ENCODE measurements around the gene PIK3R4. TPM values are rescaled to one million over a fixed set of nuclear protein-coding genes. Genes with fewer than 3 reads are reported as not detected.

The PIK3R4 gene
- total and polyA plus RNA-seq, 2 donors: 31.5 to 48.1 TPM

DNA sequence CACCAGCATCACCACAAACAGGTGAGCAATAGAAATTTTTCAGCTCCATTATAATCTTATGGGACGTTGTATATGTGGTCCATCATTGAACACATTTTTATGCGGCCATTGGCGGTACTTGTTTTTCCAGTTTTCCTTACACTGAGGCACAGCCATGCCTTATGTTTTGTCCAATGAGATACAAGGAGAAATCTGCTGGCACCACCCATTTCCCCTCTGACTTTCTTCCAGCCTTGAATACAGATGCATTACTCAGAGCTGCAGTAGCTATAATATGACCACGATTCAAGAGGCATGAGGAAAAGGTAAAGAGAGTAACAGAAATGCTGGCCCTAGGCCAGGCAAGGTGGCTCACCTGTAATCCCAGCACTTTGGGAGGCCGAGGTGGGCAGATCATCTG, 9.0 kb upstream of the PIK3R4 start:
- no peak for DNase-seq (ENCODE audit: low read depth in 6 of 9, low spot score in 9 of 9)
- H3K9me3 ChIP-seq (ENCODE audit: control insufficient read depth in 2 of 2, insufficient read depth in 1 of 2, low read length in 1 of 2): no peaks in the 10 kb centered on the region
- H3K4me1 ChIP-seq (ENCODE audit: control insufficient read depth in 2 of 2, insufficient read depth in 2 of 2, low read length in 2 of 2): no peaks in the 10 kb centered on the region
- H3K4me3 ChIP-seq (ENCODE audit: low read length in 2 of 2): no peak overlapping the region
- no peaks in the 10 kb centered on the region for H3K27me3 ChIP-seq (ENCODE audit: control insufficient read depth in 2 of 2, insufficient read depth in 1 of 2, low read length in 1 of 2)
- no peak overlapping the region for H3K27ac ChIP-seq (ENCODE audit: low read depth in 1 of 2, low read length in 1 of 2)
- no peaks in the 10 kb centered on the region for H3K36me3 ChIP-seq (ENCODE audit: control insufficient read depth in 2 of 2, insufficient read depth in 2 of 2, low read length in 1 of 2)
- WGBS: 92% methylated on average over 5 of the region's 5 CpGs

DNA sequence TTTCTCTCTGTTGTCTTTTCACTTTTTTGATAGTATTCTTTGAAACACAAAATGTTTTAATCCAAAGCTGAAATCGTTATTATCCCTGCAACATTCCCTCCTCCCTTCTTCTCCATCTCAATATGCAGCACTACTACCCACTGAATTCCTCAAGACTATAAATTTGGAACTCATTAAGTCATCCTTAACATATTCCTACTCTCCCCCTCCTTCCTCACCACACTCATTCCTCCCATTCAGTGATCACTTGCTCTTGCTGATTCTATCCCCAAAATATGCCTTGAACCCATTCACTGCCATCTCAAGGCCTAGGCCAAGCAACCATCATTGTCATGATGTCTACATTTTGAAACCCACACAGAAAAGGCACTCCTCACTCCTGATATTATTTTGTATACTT, 2.4 kb upstream of the PIK3R4 start:
- Histone ChIP-seq H3K36me3 (ENCODE audit: control insufficient read depth in 2 of 2, insufficient read depth in 2 of 2, low read length in 1 of 2) (peaks cover under 1 to 4% of the 10 kb centered on the region in 2 donors), H3K4me3 (ENCODE audit: low read length in 2 of 2) (no peak overlapping the region), H3K27ac (ENCODE audit: low read depth in 1 of 2, low read length in 1 of 2) (no peak overlapping the region), H3K27me3 (ENCODE audit: control insufficient read depth in 2 of 2, insufficient read depth in 1 of 2, low read length in 1 of 2) (no peaks in the 10 kb centered on the region), H3K4me1 (ENCODE audit: control insufficient read depth in 2 of 2, insufficient read depth in 2 of 2, low read length in 2 of 2) (peaks cover 0 to 24% of the 10 kb centered on the region in 2 donors), H3K9me3 (ENCODE audit: control insufficient read depth in 2 of 2, insufficient read depth in 1 of 2, low read length in 1 of 2) (peaks cover 0 to 3% of the 10 kb centered on the region in 2 donors)
- no peak for DNase-seq (ENCODE audit: low read depth in 6 of 9, low spot score in 9 of 9)
- 92% methylated on average over 1 of the region's 1 CpG for WGBS

DNA sequence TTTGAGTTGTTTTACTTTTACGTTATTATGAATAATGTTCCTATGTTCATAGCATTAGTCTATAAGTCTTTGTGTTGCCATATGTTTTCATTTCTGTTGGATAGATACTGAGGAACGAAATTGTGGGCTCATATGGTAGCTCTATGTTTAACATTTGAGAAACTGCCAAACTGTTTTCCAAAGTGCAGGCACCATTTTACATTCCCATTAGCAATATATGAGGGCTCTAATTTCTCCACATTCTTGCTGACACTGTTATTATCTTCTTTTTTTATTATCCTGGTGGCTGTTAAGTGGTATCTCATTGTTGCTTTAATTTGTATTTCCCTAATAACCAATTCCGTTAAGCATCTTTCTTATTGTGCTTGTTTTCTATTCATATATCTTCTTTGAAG, 1.8 kb upstream of the PIK3R4 start:
- WGBS: 87% methylated on average over 3 of the region's 3 CpGs
- Histone ChIP-seq H3K36me3 (ENCODE audit: control insufficient read depth in 2 of 2, insufficient read depth in 2 of 2, low read length in 1 of 2) (peaks cover 4 to 5% of the 10 kb centered on the region in 2 donors), H3K27ac (ENCODE audit: low read depth in 1 of 2, low read length in 1 of 2) (no peak overlapping the region), H3K4me3 (ENCODE audit: low read length in 2 of 2) (no peak overlapping the region), H3K27me3 (ENCODE audit: control insufficient read depth in 2 of 2, insufficient read depth in 1 of 2, low read length in 1 of 2) (no peaks in the 10 kb centered on the region), H3K9me3 (ENCODE audit: control insufficient read depth in 2 of 2, insufficient read depth in 1 of 2, low read length in 1 of 2) (peaks cover 0 to 3% of the 10 kb centered on the region in 2 donors), H3K4me1 (ENCODE audit: control insufficient read depth in 2 of 2, insufficient read depth in 2 of 2, low read length in 2 of 2) (peaks cover 4 to 24% of the 10 kb centered on the region in 2 donors)
- DNase-seq (ENCODE audit: low read depth in 6 of 9, low spot score in 9 of 9): no peak

DNA sequence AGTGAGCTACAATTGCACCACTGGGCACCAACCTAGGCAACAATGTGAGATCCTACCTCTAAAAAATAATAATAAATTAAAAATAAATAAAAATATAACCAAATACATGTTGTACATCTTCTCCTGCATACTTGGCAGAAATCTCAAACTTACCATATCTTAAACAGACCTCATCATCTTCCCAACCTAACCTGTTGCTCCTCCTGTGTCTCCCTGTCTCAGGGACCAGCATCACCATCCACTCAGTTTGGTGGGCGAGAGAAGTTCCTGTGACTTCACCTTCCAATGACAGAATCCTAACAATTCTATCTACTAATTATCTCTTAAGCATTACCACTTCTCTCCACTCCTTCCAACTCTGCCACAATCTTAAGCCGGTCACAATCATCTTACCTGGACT, 3.3 kb downstream of the PIK3R4 start:
- Histone ChIP-seq H3K27me3 (ENCODE audit: control insufficient read depth in 2 of 2, insufficient read depth in 1 of 2, low read length in 1 of 2) (no peaks in the 10 kb centered on the region), H3K4me3 (ENCODE audit: low read length in 2 of 2) (no peak overlapping the region), H3K9me3 (ENCODE audit: control insufficient read depth in 2 of 2, insufficient read depth in 1 of 2, low read length in 1 of 2) (peaks cover 0 to 3% of the 10 kb centered on the region in 2 donors), H3K4me1 (ENCODE audit: control insufficient read depth in 2 of 2, insufficient read depth in 2 of 2, low read length in 2 of 2) (peaks cover 7 to 24% of the 10 kb centered on the region in 2 donors), H3K27ac (ENCODE audit: low read depth in 1 of 2, low read length in 1 of 2) (no peak overlapping the region), H3K36me3 (ENCODE audit: control insufficient read depth in 2 of 2, insufficient read depth in 2 of 2, low read length in 1 of 2) (peaks cover 4 to 7% of the 10 kb centered on the region in 2 donors)
- 97% methylated on average over 2 of the region's 2 CpGs for WGBS
- no peak for DNase-seq (ENCODE audit: low read depth in 6 of 9, low spot score in 9 of 9)

DNA sequence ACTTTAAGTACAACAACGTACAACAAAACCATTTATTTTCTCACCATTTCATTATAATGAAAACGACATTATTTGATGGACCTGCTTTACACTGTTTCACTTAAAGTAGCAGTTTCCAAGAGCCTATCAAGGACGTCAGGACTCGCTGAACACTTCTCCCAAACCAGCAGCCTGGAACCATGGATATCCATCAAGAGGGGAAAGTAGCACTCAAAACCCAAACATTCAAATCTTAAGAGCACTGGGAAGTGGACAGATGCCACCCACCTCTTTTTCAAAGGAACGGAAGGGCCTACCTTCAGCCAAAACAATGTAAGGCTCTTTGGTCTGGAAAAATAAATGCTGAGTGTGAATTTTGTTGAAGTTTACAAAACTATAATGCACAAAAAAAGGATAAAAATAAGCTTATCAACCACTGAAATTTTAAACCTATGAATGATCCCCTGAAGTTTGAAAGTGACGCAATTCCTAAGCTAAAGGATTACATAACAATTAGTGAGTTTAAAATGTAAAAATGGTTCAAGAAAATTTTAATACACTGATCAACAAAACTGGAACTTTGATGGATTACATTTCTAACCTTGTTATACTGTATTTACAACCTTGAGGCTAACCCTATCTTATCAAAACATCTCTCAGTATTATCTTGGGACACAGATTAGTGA, 4.6 kb downstream of the PIK3R4 start:
- Histone ChIP-seq H3K4me1 (ENCODE audit: control insufficient read depth in 2 of 2, insufficient read depth in 2 of 2, low read length in 2 of 2) (peaks cover 7 to 19% of the 10 kb centered on the region in 2 donors), H3K27ac (ENCODE audit: low read depth in 1 of 2, low read length in 1 of 2) (no peak overlapping the region), H3K36me3 (ENCODE audit: control insufficient read depth in 2 of 2, insufficient read depth in 2 of 2, low read length in 1 of 2) (peaks cover 6 to 7% of the 10 kb centered on the region in 2 donors), H3K27me3 (ENCODE audit: control insufficient read depth in 2 of 2, insufficient read depth in 1 of 2, low read length in 1 of 2) (no peaks in the 10 kb centered on the region), H3K4me3 (ENCODE audit: low read length in 2 of 2) (no peak overlapping the region), H3K9me3 (ENCODE audit: control insufficient read depth in 2 of 2, insufficient read depth in 1 of 2, low read length in 1 of 2) (no peaks in the 10 kb centered on the region)
- WGBS: 98% methylated on average over 6 of the region's 6 CpGs
- no peak for DNase-seq (ENCODE audit: low read depth in 6 of 9, low spot score in 9 of 9)

DNA sequence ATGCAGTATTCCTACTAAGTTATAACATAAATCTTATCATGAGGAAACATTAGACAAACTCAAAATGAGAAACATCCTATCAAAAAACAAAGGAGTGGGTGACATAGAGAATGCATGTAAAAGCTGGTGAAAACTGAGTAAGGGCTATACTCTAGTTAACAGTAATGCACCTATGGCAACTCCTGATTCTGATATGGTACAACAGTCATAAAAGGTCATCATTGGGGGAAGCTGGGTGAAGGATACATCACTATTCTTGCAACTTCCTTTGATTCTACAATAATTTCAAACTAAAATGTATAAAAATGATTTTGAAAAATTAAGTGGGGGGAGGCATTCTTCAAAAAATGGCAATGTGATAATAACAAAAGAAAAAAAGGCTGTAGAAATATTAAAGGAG, 6.8 kb downstream of the PIK3R4 start:
- no peaks in the 10 kb centered on the region for H3K9me3 ChIP-seq (ENCODE audit: control insufficient read depth in 2 of 2, insufficient read depth in 1 of 2, low read length in 1 of 2)
- H3K36me3 ChIP-seq (ENCODE audit: control insufficient read depth in 2 of 2, insufficient read depth in 2 of 2, low read length in 1 of 2): peaks cover 6 to 7% of the 10 kb centered on the region in 2 donors
- peaks cover 4 to 7% of the 10 kb centered on the region in 2 donors for H3K4me1 ChIP-seq (ENCODE audit: control insufficient read depth in 2 of 2, insufficient read depth in 2 of 2, low read length in 2 of 2)
- DNase-seq (ENCODE audit: low read depth in 6 of 9, low spot score in 9 of 9): no peak
- H3K4me3 ChIP-seq (ENCODE audit: low read length in 2 of 2): no peak overlapping the region
- H3K27me3 ChIP-seq (ENCODE audit: control insufficient read depth in 2 of 2, insufficient read depth in 1 of 2, low read length in 1 of 2): no peaks in the 10 kb centered on the region
- no peak overlapping the region for H3K27ac ChIP-seq (ENCODE audit: low read depth in 1 of 2, low read length in 1 of 2)

DNA sequence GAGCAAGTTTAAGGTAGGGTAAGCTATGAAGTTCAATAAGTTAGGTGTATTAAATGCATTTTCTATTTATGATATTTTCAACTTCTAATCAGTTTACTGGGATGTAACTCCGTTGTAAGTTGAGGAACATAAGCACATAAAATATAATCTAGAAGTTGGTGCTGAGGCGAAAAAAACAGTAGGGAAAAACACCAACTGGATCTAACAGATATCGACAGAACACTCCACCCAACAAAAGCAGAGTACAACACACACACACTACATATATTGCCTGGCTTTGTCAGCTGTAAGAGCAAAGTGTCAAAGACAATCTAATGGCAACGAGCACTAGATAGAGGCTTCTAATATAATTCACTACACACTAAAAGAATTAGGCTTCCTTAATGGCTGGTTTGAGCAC, 8.4 kb downstream of the PIK3R4 start:
- Histone ChIP-seq H3K4me3 (ENCODE audit: low read length in 2 of 2) (no peak overlapping the region), H3K4me1 (ENCODE audit: control insufficient read depth in 2 of 2, insufficient read depth in 2 of 2, low read length in 2 of 2) (peaks cover 0 to 2% of the 10 kb centered on the region in 2 donors), H3K9me3 (ENCODE audit: control insufficient read depth in 2 of 2, insufficient read depth in 1 of 2, low read length in 1 of 2) (no peaks in the 10 kb centered on the region), H3K27ac (ENCODE audit: low read depth in 1 of 2, low read length in 1 of 2) (no peak overlapping the region), H3K36me3 (ENCODE audit: control insufficient read depth in 2 of 2, insufficient read depth in 2 of 2, low read length in 1 of 2) (peaks cover 7 to 14% of the 10 kb centered on the region in 2 donors), H3K27me3 (ENCODE audit: control insufficient read depth in 2 of 2, insufficient read depth in 1 of 2, low read length in 1 of 2) (no peaks in the 10 kb centered on the region)
- DNase-seq (ENCODE audit: low read depth in 6 of 9, low spot score in 9 of 9): no peak
- 99% methylated on average over 4 of the region's 4 CpGs for WGBS

DNA sequence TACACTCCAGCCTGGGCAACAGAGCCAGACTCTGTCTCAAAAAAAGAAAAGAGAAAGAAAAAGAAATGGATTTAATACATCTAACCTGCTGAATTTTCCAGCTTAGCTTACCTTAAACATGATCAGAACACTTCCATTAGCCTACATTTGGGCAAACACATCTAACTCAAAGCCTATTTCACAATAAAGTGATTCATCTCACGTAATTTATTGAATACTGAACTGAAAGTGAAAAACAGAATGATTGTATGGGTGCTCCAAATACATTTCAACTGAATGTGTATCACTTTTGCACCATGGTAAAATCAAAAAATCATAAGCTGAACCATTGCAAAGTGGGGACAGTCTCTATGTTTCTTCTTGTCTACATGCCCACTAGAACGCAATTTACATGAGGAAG, 9.0 kb downstream of the PIK3R4 start:
- H3K4me3 ChIP-seq (ENCODE audit: low read length in 2 of 2): no peak overlapping the region
- no peaks in the 10 kb centered on the region for H3K9me3 ChIP-seq (ENCODE audit: control insufficient read depth in 2 of 2, insufficient read depth in 1 of 2, low read length in 1 of 2)
- peaks cover 7 to 17% of the 10 kb centered on the region in 2 donors for H3K36me3 ChIP-seq (ENCODE audit: control insufficient read depth in 2 of 2, insufficient read depth in 2 of 2, low read length in 1 of 2)
- no peak for DNase-seq (ENCODE audit: low read depth in 6 of 9, low spot score in 9 of 9)
- H3K27me3 ChIP-seq (ENCODE audit: control insufficient read depth in 2 of 2, insufficient read depth in 1 of 2, low read length in 1 of 2): no peaks in the 10 kb centered on the region
- no peaks in the 10 kb centered on the region for H3K4me1 ChIP-seq (ENCODE audit: control insufficient read depth in 2 of 2, insufficient read depth in 2 of 2, low read length in 2 of 2)
- H3K27ac ChIP-seq (ENCODE audit: low read depth in 1 of 2, low read length in 1 of 2): no peak overlapping the region
- WGBS: 98% methylated on average over 2 of the region's 2 CpGs

DNA sequence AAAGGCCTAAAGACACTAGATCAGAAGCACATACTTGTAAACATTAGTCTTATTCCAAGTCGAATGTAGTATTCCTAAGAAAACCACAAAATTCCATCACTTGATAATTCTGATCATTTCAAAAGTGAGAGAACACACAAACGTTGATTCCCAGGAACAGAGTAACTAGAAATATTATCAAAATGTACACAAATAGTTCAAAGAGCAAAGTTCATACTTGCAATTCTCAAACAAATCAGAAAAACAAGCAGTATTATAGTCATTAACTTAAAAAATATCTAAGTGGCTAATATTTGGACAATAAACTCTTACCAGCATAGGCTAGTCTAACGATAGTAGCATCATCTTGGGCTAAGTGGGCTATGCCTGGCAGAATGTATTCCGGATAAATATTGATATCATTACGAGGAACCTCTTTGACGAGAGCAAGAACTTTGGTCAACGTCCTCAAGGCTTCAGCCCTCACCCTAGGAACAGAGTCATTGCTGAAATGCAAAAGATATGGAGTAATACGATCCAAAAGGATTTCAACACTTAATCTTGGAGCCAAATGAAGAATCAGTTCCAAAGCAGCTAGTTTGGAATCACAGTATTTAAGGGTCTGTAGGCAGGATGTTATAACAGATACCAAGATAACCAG, 13.3 kb downstream of the PIK3R4 start:
- H3K4me1 ChIP-seq (ENCODE audit: control insufficient read depth in 2 of 2, insufficient read depth in 2 of 2, low read length in 2 of 2): no peaks in the 10 kb centered on the region
- 98% methylated on average over 8 of the region's 8 CpGs for WGBS
- H3K9me3 ChIP-seq (ENCODE audit: control insufficient read depth in 2 of 2, insufficient read depth in 1 of 2, low read length in 1 of 2): no peaks in the 10 kb centered on the region
- no peak overlapping the region for H3K27ac ChIP-seq (ENCODE audit: low read depth in 1 of 2, low read length in 1 of 2)
- peaks cover 10 to 27% of the 10 kb centered on the region in 2 donors for H3K36me3 ChIP-seq (ENCODE audit: control insufficient read depth in 2 of 2, insufficient read depth in 2 of 2, low read length in 1 of 2)
- H3K4me3 ChIP-seq (ENCODE audit: low read length in 2 of 2): no peak overlapping the region
- no peaks in the 10 kb centered on the region for H3K27me3 ChIP-seq (ENCODE audit: control insufficient read depth in 2 of 2, insufficient read depth in 1 of 2, low read length in 1 of 2)
- DNase-seq (ENCODE audit: low read depth in 6 of 9, low spot score in 9 of 9): no peak

All from thymus (tissue), 11 donors.